Measurements from ENCODE around the gene PRELP.

GRCh38 chr1:203536980-203537455 is 61.4 kb downstream of the PRELP start:
- TF ChIP-seq, protein P1, sequence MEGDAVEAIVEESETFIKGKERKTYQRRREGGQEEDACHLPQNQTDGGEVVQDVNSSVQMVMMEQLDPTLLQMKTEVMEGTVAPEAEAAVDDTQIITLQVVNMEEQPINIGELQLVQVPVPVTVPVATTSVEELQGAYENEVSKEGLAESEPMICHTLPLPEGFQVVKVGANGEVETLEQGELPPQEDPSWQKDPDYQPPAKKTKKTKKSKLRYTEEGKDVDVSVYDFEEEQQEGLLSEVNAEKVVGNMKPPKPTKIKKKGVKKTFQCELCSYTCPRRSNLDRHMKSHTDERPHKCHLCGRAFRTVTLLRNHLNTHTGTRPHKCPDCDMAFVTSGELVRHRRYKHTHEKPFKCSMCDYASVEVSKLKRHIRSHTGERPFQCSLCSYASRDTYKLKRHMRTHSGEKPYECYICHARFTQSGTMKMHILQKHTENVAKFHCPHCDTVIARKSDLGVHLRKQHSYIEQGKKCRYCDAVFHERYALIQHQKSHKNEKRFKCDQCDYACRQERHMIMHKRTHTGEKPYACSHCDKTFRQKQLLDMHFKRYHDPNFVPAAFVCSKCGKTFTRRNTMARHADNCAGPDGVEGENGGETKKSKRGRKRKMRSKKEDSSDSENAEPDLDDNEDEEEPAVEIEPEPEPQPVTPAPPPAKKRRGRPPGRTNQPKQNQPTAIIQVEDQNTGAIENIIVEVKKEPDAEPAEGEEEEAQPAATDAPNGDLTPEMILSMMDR (IDR thresholded peaks at IDR 0.05) = no peak
- TF ChIP-seq POLR2A (IDR thresholded peaks at IDR 0.05) (no peak), POLR2AphosphoS5 (IDR thresholded peaks at IDR 0.05) (peak in 2 of 4 donors; percentile 22 to 28), EP300 (IDR thresholded peaks at IDR 0.05) (no peak)

All from sigmoid colon (tissue), 4 donors.